GM19372 (cell line): Measurements from ENCODE around the gene STAT5A.

Experiments
- ATAC-seq: cut with Tn5 transposase; IDR thresholded peaks from one replicate; pipeline ENCODE4 v1.9.1; 2021; ENCODE audit warnings: mild to moderate bottlenecking, low read depth, moderate library complexity; ENCODE audit not compliant: unreplicated experiment

STAT5A gene

GRCh38 chr17:42322382-42323267, 34.3 kb downstream of the STAT5A start:
- ATAC-seq: no peak

GRCh38 chr17:42323268-42323773, 35.0 kb downstream of the STAT5A start:
- no peak for ATAC-seq

GRCh38 chr17:42325026-42325425, 36.7 kb downstream of the STAT5A start:
- no peak for ATAC-seq

DNA sequence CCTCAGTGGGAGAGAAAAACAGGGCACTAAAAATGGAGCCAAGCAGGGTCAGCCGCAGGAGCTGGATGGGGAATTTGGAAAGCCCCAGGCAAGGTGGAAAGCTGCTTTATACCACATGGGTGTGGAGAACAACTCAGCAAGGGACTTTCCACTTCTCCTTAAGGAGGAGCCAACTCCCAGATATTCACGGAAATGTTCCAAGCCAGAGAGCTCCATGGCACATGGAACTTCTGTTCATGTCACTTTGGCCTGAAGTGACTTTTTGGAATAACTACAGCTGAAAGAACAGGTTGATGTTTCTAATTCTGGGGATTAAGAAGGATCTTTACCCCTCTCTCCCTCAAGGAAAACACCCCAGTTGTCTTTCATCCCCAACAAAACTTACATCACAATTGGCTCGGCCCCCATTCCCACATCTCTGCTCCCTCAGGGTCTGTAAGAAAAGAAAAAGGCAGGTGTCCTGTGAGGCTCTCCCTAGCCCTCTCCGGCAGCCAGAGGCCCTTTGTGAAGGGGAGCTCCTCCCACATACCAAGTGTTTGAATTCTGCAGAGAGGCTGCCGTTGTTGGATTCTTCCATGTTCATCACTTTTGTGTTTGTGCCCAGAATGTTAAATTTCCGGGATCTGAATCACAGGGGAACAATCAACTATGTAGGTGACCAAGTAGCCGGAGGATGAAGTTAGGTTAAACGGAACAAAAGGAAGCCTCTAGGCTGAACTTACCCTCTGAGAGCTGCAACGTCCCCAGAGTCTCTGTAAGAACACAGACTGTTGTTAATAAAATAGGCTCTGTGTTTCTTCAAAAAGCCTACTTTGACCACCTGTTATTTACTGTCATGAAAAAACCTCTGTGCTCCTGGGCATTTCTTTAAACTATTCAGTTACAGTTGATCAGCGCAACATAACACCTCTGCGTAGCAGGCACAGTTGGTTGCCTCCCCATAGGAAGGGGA, 41.0 kb downstream of the STAT5A start:
- no peak for ATAC-seq

- no peak for ATAC-seq
Observed at GRCh38 chr17:42333053-42333452, 44.8 kb downstream of the STAT5A start.

DNA sequence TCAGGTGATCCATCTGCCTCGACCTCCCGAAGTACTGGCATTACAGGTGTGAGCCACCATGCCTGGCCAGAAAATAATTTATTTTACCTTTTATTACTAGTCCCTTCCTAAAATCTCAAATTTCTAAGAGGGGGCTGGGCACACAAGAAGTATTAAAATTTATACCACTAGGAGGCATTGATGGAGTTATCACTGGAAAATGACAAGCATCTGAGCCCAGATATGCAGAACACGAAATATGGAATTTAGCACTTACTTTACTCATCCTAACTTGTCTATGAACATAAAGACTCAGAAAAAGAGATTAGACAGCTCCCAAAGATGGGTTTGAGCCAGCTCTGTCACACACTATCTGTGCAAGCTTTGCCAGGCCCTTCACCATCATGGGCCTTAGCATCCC, 46.4 kb downstream of the STAT5A start:
- ATAC-seq: no peak

- no peak for ATAC-seq
Observed at GRCh38 chr17:42337442-42337841, 49.1 kb downstream of the STAT5A start.

DNA sequence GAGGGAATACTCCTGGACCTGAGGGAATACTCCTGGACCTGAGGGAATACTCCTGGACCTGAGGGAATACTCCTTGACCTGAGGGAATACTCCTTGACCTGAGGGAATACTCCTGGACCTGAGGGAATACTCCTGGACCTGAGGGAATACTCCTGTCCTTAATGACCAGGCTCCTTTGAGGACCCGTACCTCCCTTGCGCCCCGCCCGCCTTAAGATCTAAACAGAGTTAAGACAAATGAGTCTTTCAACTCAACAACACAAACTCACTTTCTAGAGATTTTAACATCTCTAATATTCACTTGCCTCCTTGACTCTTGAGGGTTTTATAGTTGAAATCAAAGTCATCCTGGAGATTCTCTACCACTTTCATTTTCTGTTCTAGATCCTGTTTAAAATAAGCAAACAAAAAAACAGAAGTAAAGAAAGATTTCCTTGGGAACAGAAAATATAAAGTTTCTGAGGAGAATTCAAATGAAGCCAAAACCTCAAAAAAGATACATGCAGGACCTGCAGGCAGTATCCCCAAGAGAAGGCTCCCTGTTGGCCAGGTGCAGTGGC, 50.2 kb downstream of the STAT5A start:
- ATAC-seq: no peak

- no peak for ATAC-seq
Observed at GRCh38 chr17:42339221-42339620, 50.9 kb downstream of the STAT5A start.

GRCh38 chr17:42340691-42341127, 52.4 kb downstream of the STAT5A start:
- no peak for ATAC-seq

DNA sequence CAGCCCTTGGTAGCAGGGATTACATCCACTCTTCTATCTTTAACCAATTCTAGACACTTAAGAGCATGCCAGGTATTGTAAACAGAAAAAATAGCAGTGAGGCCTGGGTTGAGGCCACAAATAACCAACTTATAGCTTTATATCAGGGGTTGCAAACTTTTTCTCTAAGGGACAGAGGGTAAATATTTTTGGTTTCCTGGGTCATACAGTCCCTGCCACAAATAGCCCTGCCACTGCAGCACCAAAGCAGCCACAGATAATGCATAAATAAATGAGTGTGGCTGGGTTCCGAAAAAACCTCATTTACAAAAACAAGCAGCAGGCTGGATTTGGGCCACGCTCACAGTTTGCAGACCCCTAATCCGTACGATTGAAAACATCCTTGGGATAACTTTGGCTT, 53.3 kb downstream of the STAT5A start:
- ATAC-seq: no peak

- ATAC-seq: no peak
Observed at GRCh38 chr17:42342242-42343008, 54.1 kb downstream of the STAT5A start.

DNA sequence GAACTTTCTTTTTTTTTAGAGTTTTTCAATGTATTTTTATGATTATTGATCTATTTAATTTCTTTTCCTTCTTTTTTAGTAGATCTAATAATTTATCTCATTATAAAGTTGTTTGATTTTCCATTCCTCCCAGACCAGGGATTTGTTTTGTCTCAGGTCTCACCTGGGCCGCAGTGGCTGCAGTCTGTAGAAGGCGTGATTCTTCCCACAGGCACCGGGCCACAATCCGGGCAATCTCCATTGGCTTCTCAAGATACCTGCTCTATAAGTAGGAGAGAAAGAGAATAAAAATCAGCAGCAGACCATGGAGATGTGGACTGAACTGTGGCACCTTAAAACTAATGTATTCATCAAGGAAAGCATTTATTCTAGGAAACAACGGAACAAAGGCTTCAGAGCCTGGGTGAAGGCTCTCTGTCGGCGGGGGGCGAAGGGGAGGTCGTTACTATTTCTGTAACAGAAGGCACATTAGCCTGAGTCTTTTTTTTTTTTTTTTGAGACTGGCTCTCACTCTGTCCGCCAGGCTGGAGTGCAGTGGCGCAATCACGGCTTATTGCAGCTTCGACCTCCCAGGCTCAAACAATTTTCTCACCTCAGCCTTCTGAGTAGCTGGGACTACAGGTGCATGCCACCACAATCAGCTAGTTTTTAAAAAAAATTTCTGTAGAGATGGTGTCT, 57.2 kb downstream of the STAT5A start:
- ATAC-seq: no peak

GRCh38 chr17:42346481-42346880, 58.2 kb downstream of the STAT5A start:
- ATAC-seq: no peak

- ATAC-seq: no peak
Observed at GRCh38 chr17:42347198-42347597, 58.9 kb downstream of the STAT5A start.

DNA sequence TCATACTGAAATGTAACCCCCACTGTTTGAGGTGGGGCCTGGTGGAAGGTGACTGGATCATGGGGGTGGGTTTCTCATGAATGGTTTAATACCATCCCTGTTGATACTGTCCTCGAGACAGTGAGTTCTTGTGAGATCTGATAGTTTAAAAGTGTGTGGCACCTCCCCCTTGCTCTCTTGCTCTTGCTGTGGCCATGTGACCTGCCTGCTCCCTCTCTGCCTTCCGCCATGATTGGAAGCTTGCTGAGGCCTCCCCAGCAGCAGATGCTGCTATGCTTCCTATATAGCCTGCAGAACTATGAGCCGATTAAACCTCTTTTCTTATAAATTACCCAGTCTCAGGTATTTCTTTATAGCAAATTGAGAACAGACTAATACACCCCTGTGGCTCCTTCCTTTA, 59.3 kb downstream of the STAT5A start:
- ATAC-seq: no peak

- no peak for ATAC-seq
Observed at GRCh38 chr17:42348104-42348503, 59.8 kb downstream of the STAT5A start.

GRCh38 chr17:42354956-42355843, 66.9 kb downstream of the STAT5A start:
- no peak for ATAC-seq
